PC-9 (cell line): ENCODE measurements around the gene ERC2. TPM values are rescaled to one million over a fixed set of nuclear protein-coding genes. Genes with fewer than 3 reads are reported as not detected.

Source experiments
- BruUV-seq: library from RNA; stranded (reverse); fragments of 400-500 nt; replicated peaks from 2 replicates; lab custom pipeline; 2021; lab: Mats Ljungman, UMichigan
- CTCF ChIA-PET: fragments of 300-600 bp; sonication (Branson Sonifier 250); formaldehyde crosslinking; loops from one replicate; lab custom pipeline; 2022; ENCODE audit warnings: antibody characterized with exemption; lab: Charles Lee
- POLR2A ChIA-PET: fragments of 300-600 bp; sonication (Branson Sonifier 250); formaldehyde crosslinking; loops from one replicate; lab custom pipeline; 2022; ENCODE audit warnings: antibody characterized with exemption; ENCODE audit not compliant: unreplicated experiment; lab: Charles Lee
- DNase-seq, 2 experiments: peaks; one replicate each; pipeline versions ENCODE4 v3.0.0 to v3.0.0-alpha.2; 2015 to 2022; ENCODE audit warnings: mixed read lengths in 1 of 2
- H2AFZ ChIP-seq: fragments of 200-600 bp; sonication (generic); 2 replicates; pipeline ENCODE4 v1.8.1; 2017; ENCODE audit warnings: antibody characterized with exemption
- H3F3A ChIP-seq: fragments of 200-600 bp; sonication (generic); 2 replicates; pipeline ENCODE4 v1.8.1; 2017; ENCODE audit warnings: antibody characterized with exemption, mild to moderate bottlenecking, low read depth; ENCODE audit not compliant: insufficient read depth
- H3K27ac ChIP-seq: fragments of 200-600 bp; sonication (generic); 2 replicates; pipeline ENCODE4 v1.6.1; 2016; ENCODE audit warnings: mixed run types
- H3K27me3 ChIP-seq: fragments of 200-600 bp; sonication (generic); 2 replicates; pipeline ENCODE4 v1.6.1; 2016; ENCODE audit warnings: low read depth, mixed run types; ENCODE audit not compliant: insufficient read depth
- H3K36me3 ChIP-seq: fragments of 200-600 bp; sonication (generic); 2 replicates; pipeline ENCODE4 v1.6.1; 2016; ENCODE audit warnings: low read depth, mixed run types
- H3K4me1 ChIP-seq: fragments of 200-600 bp; sonication (generic); replicated peaks from 2 replicates; pipeline ENCODE4 v1.6.1; 2016; ENCODE audit warnings: mixed run types; ENCODE audit not compliant: insufficient read depth
- H3K4me2 ChIP-seq: fragments of 200-600 bp; sonication (generic); 2 replicates; pipeline ENCODE4 v1.6.1; 2017; ENCODE audit warnings: mixed run types
- H3K4me3 ChIP-seq: fragments of 200-600 bp; sonication (generic); 2 replicates; pipeline ENCODE4 v1.6.1; 2016; ENCODE audit warnings: mixed run types
- H3K79me2 ChIP-seq: fragments of 200-600 bp; sonication (generic); 2 replicates; pipeline ENCODE4 v1.6.1; 2017; ENCODE audit warnings: low read depth, mixed run types
- H3K9me2 ChIP-seq: fragments of 200-600 bp; sonication (generic); 2 replicates; pipeline ENCODE4 v1.8.1; 2017; ENCODE audit warnings: mild to moderate bottlenecking; ENCODE audit not compliant: insufficient read depth
- H3K9me3 ChIP-seq: fragments of 200-600 bp; sonication (generic); 2 replicates; pipeline ENCODE4 v1.8.1; 2016; ENCODE audit warnings: low read depth; ENCODE audit not compliant: insufficient read depth
- H4K20me1 ChIP-seq: fragments of 200-600 bp; sonication (generic); 2 replicates; pipeline ENCODE4 v1.8.1; 2017; ENCODE audit not compliant: insufficient read depth
- EZH2 ChIP-seq: fragments of 200-600 bp; sonication (generic); IDR thresholded peaks from 2 replicates; pipeline ENCODE4 v1.8.0; 2017; ENCODE audit warnings: antibody characterized with exemption, low read depth
- intact Hi-C: fragments of 100-400 bp; cut with micrococcal nuclease; formaldehyde crosslinking; loops from one replicate; pipeline ENCODE4 v1.10.0; 2022; ENCODE audit not compliant: unreplicated experiment
- total RNA-seq: library from RNA; stranded (reverse); gene quantifications from 2 replicates; pipeline ENCODE4 v1.2.3, GENCODE V29; 2021
- TF ChIP-seq, protein P1 (sequence below): fragments of 200-600 bp; sonication (generic); conservative IDR thresholded peaks from 2 replicates; pipeline ENCODE4 v1.6.1; 2017; ENCODE audit warnings: mixed run types, antibody characterized with exemption, mild to moderate bottlenecking, moderate library complexity

The ERC2 gene
- total RNA-seq, 1 experiment from 2014 or later: 1.4 TPM

DNA sequence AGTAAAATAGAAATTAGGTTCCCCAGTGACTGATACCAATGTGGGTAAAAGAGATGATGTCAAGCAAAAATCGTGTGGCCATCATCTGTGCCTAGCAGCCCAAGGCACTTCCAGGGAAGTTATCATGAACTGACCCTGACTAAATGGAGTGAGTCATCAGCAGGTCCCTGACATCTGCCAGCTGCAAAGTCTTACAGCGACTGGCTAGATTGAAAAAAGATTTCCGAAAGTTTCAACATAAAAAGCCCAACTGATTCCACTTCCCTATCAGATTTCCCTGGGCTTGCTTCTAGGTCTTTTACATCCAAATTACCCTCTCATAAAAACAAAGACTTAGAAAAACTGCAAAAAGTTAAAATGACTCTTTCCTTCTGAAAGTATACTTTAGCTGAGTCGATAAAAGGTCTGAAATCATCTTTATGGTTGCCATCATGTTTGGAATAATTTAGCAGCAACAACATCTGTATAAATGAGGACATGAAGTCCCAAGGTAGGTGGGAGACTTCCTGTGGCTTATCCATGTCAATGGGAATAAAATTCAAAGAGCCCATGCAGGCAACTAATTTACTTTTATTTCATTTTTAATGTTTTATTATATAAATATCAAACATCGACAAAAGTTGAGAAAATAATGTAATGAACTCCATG, 342.8 kb downstream of the ERC2 start:
- Histone ChIP-seq H3K9me3 (no peaks in the 10 kb centered on the region), H3K27me3 (no peaks in the 10 kb centered on the region), H2AFZ (no peak overlapping the region), H3K4me3 (no peak overlapping the region), H3K9me2 (no peaks in the 10 kb centered on the region), H3K4me2 (peak overlapping the region; percentile 16; the same call in 1 of the 2 replicates), H3K4me1 (peaks cover 3% of the 10 kb centered on the region; the same call in 1 of the 2 replicates), H3F3A (no peaks in the 10 kb centered on the region), H3K27ac (no peak overlapping the region), H3K36me3 (no peaks in the 10 kb centered on the region), H3K79me2 (no peaks in the 10 kb centered on the region), H4K20me1 (no peaks in the 10 kb centered on the region)
- TF ChIP-seq EZH2: no peak
- TF ChIP-seq, protein P1, sequence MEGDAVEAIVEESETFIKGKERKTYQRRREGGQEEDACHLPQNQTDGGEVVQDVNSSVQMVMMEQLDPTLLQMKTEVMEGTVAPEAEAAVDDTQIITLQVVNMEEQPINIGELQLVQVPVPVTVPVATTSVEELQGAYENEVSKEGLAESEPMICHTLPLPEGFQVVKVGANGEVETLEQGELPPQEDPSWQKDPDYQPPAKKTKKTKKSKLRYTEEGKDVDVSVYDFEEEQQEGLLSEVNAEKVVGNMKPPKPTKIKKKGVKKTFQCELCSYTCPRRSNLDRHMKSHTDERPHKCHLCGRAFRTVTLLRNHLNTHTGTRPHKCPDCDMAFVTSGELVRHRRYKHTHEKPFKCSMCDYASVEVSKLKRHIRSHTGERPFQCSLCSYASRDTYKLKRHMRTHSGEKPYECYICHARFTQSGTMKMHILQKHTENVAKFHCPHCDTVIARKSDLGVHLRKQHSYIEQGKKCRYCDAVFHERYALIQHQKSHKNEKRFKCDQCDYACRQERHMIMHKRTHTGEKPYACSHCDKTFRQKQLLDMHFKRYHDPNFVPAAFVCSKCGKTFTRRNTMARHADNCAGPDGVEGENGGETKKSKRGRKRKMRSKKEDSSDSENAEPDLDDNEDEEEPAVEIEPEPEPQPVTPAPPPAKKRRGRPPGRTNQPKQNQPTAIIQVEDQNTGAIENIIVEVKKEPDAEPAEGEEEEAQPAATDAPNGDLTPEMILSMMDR: no peak
- intact Hi-C loops: no loop called here
- DNase-seq: peak; percentile 6 to 40
- ChIA-PET POLR2A (no interaction called here), CTCF (no interaction called here)
- no TSS peak for BruUV-seq

DNA sequence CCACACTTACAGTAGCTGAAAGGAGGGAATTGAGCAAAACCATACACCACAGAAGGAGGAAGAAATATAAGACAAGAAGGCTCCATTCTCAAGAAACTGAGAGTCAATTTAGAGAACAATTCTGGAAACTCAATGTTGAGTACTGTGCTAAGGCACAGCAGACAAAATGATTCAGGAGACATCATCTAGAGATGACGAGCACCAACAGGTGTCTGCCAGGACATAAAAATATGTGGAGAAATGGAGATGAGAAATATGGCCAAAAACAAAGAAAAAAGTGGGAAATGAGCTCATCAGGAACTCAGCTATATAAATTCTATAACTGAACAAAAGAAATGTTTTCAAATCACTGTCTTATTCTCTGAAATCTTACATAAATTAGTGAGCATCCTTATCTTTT, 343.7 kb downstream of the ERC2 start:
- no peak for TF ChIP-seq EZH2
- TF ChIP-seq, protein P1: no peak
- ChIA-PET CTCF (no interaction called here), POLR2A (interaction anchor here (0.6 kb wide), 1 partner anchor 40 kb away, joined by 7 read pairs; no protein-coding TSS in a partner anchor)
- no peaks in the 10 kb centered on the region for H3K79me2 ChIP-seq
- no peaks in the 10 kb centered on the region for H3K36me3 ChIP-seq
- no peak for DNase-seq
- H3K4me3 ChIP-seq: no peak overlapping the region
- no peaks in the 10 kb centered on the region for H3K9me3 ChIP-seq
- intact Hi-C loops: no loop called here
- no peaks in the 10 kb centered on the region for H3F3A ChIP-seq
- no peak overlapping the region for H2AFZ ChIP-seq
- no peaks in the 10 kb centered on the region for H4K20me1 ChIP-seq
- no peak overlapping the region for H3K4me2 ChIP-seq
- no peak overlapping the region for H3K27ac ChIP-seq
- peaks cover 3% of the 10 kb centered on the region; the same call in 1 of the 2 replicates for H3K4me1 ChIP-seq
- no TSS peak for BruUV-seq
- H3K9me2 ChIP-seq: no peaks in the 10 kb centered on the region
- H3K27me3 ChIP-seq: no peaks in the 10 kb centered on the region

DNA sequence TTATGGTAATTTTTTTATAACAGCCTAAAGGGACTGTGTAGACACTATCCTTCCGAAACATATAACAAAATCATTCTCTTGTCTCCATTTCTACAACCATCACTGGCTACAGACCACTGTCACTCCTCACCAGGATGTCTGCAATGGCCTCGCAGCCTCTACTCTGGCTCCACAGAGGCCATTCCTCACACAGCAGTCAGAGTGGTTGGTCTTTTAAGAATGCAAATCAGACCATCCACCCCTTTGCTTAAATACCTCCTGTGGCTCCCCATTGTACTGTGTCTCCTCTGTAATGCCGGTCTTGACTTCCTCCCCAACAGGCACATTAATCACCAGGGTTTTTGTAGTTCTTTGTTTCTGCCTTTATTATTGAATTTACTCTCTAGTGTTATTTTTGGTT, 344.8 kb downstream of the ERC2 start:
- CTCF ChIA-PET: no interaction called here
- Histone ChIP-seq H3K27me3 (no peaks in the 10 kb centered on the region), H3K4me1 (peaks cover 3% of the 10 kb centered on the region; the same call in 1 of the 2 replicates), H3K79me2 (no peaks in the 10 kb centered on the region), H4K20me1 (no peaks in the 10 kb centered on the region), H3K9me3 (no peaks in the 10 kb centered on the region), H3K9me2 (no peaks in the 10 kb centered on the region), H3K27ac (no peak overlapping the region), H2AFZ (no peak overlapping the region), H3F3A (no peaks in the 10 kb centered on the region), H3K36me3 (no peaks in the 10 kb centered on the region), H3K4me3 (no peak overlapping the region), H3K4me2 (no peak overlapping the region)
- intact Hi-C loops: no loop called here
- TF ChIP-seq, protein P1: no peak
- no peak for TF ChIP-seq EZH2
- DNase-seq: no peak
- no TSS peak for BruUV-seq
- POLR2A ChIA-PET: no interaction called here
